Activated T-helper 2 cell treated with anti-CD3 and anti-CD28 coated beads, Interferon-gamma antibody, Interleukin-2, Interleukin-4, amounts not matched to agents 10 μg/mL and 5 μg/mL and 100 μg/mL, durations not matched to agents 14 hours and 24 hours and 36 hours (primary cell): ENCODE results near the gene ASAP2. TPM values are rescaled to one million over a fixed set of nuclear protein-coding genes. Genes with fewer than 3 reads are reported as not detected.

ENCODE experiments used
- DNase-seq: peaks from one replicate; pipeline ENCODE4 v3.0.0; 2021; ENCODE audit warnings: low spot score
- H3K27ac Mint-ChIP-seq: one replicate; pipeline ENCODE4 v1.8.0; 2021; ENCODE audit warnings: mixed read lengths
- H3K27me3 Mint-ChIP-seq: one replicate; pipeline ENCODE4 v1.8.0; 2021; ENCODE audit warnings: low read depth, mixed read lengths
- H3K36me3 Mint-ChIP-seq: one replicate; pipeline ENCODE4 v1.8.0; 2021; ENCODE audit warnings: low read depth, mixed read lengths
- H3K4me1 Mint-ChIP-seq: one replicate; pipeline ENCODE4 v1.8.0; 2021; ENCODE audit warnings: low read depth, mixed read lengths
- H3K4me3 Mint-ChIP-seq: one replicate; pipeline ENCODE4 v1.8.0; 2021; ENCODE audit warnings: low read depth, mild to moderate bottlenecking, moderate library complexity, mixed read lengths
- H3K9me3 Mint-ChIP-seq: one replicate; pipeline ENCODE4 v1.8.0; 2021; ENCODE audit warnings: mixed read lengths
- intact Hi-C: fragments of 100-400 bp; cut with micrococcal nuclease; formaldehyde crosslinking; loops from one replicate; pipeline ENCODE4 v1.15.1; 2023
- total RNA-seq: library from RNA; stranded (reverse); gene quantifications from 2 replicates; pipeline ENCODE4 v1.2.3, GENCODE V29; 2022

ASAP2 gene
- total RNA-seq, 1 donor from 2014 or later = 0.96 TPM

GRCh38 chr2:9406529-9407362 is 200.1 kb downstream of the ASAP2 start:
- Mint-ChIP-seq H3K27ac (no peak overlapping the region), H3K27me3 (no peaks in the 10 kb centered on the region), H3K4me1 (no peaks in the 10 kb centered on the region), H3K4me3 (no peak overlapping the region), H3K36me3 (peaks cover 30% of the 10 kb centered on the region), H3K9me3 (no peaks in the 10 kb centered on the region)
- no peak for DNase-seq
- intact Hi-C loops = no loop called here

DNA sequence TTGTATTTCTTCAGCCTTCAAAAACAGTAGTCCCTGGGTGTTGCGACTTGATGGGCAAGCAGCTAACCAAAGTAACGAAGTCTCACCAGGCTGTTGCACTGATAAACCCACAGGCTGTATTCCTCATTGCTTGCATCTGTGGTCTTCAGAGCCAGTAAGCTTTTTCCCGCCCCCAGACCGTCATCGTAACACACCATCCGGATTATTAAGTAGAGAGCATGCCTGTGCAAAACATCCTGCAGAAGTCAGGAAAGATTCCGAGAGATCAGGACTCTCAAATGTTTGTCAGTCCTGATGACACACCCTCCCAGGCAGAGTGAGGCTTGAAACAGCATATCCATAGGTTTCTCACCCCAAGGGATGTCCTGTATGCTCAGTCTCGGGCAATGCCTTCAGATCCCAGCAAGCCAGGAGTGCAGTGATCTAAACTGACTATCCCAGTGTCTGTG is 200.8 kb downstream of the ASAP2 start:
- Mint-ChIP-seq H3K9me3 (no peaks in the 10 kb centered on the region), H3K27me3 (no peaks in the 10 kb centered on the region), H3K4me3 (no peak overlapping the region), H3K4me1 (no peaks in the 10 kb centered on the region), H3K36me3 (peaks cover 36% of the 10 kb centered on the region), H3K27ac (no peak overlapping the region)
- intact Hi-C loops = no loop called here
- DNase-seq = no peak

- intact Hi-C loops = no loop called here
- Mint-ChIP-seq H3K27me3 (no peaks in the 10 kb centered on the region), H3K27ac (no peak overlapping the region), H3K9me3 (no peaks in the 10 kb centered on the region), H3K4me3 (no peak overlapping the region), H3K4me1 (no peaks in the 10 kb centered on the region), H3K36me3 (peaks cover 42% of the 10 kb centered on the region)
- no peak for DNase-seq
Measured at GRCh38 chr2:9408641-9409151, 202.1 kb downstream of the ASAP2 start.

DNA sequence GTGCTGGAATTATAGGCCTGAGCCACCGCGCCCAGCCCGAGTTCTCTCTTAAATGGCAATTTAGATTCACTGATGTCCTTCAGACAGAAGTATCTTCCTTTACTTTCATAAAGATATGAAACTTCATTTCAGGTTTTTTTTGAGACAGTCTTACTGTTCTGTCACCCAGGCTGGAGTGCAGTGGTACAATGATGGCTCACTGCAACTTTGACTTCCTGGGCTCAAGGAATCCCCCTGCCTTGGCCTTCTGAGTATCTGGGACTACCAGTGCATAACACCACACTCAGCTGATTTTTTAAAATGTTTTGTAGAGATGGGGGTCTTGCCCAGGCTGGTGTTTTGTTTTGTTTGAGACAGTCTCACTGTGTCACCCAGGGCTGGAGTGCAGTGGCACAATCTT is 203.5 kb downstream of the ASAP2 start:
- Mint-ChIP-seq H3K4me3 (no peak overlapping the region), H3K4me1 (peaks cover 7% of the 10 kb centered on the region), H3K27me3 (no peaks in the 10 kb centered on the region), H3K9me3 (no peaks in the 10 kb centered on the region), H3K27ac (no peak overlapping the region), H3K36me3 (peaks cover 55% of the 10 kb centered on the region)
- DNase-seq = no peak
- intact Hi-C loops = no loop called here

GRCh38 chr2:9412781-9413180 is 206.2 kb downstream of the ASAP2 start:
- DNase-seq = no peak
- H3K27me3 Mint-ChIP-seq = no peaks in the 10 kb centered on the region
- H3K4me3 Mint-ChIP-seq = no peak overlapping the region
- H3K9me3 Mint-ChIP-seq = no peaks in the 10 kb centered on the region
- intact Hi-C loops = no loop called here
- H3K4me1 Mint-ChIP-seq = peaks cover 20% of the 10 kb centered on the region
- no peak overlapping the region for H3K27ac Mint-ChIP-seq
- H3K36me3 Mint-ChIP-seq = peaks cover 66% of the 10 kb centered on the region

DNA sequence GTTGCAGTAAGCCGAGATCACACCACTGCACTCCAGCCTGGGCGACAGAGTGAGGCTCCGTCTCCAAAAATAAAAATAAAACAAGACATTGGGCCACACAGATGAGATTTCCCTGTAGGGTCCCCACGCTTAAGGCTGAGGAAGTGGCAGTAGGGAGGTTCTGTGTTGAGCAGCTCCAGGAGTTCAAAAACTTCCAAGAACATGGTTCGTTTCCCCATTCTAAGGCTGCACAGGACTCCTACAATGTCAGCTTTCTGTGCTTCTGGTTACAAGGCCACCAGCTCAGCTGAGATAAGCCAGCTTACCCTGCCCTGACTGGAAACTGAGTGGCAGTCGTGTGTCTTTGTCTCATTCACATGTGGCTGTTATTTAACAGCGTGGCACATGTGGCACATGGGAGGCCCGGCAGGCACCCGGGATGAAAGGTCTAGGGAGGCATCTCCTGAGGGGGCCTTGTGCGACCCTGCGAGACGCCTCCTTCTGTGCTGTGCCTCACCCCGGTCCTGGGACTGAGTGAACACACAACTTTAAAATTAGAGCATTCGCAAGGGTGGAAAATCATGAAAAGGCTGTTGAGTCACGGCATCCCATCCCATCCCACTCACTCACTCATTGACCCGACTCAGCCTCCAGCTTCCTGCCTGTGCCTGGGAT is 209.0 kb downstream of the ASAP2 start:
- intact Hi-C loops = no loop called here
- H3K36me3 Mint-ChIP-seq = peaks cover 76% of the 10 kb centered on the region
- H3K27me3 Mint-ChIP-seq = no peaks in the 10 kb centered on the region
- no peak overlapping the region for H3K27ac Mint-ChIP-seq
- H3K4me1 Mint-ChIP-seq = peaks cover 43% of the 10 kb centered on the region
- DNase-seq = no peak
- H3K4me3 Mint-ChIP-seq = no peak overlapping the region
- H3K9me3 Mint-ChIP-seq = no peaks in the 10 kb centered on the region

GRCh38 chr2:9416267-9416961 is 209.8 kb downstream of the ASAP2 start:
- peaks cover 71% of the 10 kb centered on the region for H3K36me3 Mint-ChIP-seq
- no peak for DNase-seq
- H3K4me1 Mint-ChIP-seq = peaks cover 45% of the 10 kb centered on the region
- H3K9me3 Mint-ChIP-seq = no peaks in the 10 kb centered on the region
- H3K27ac Mint-ChIP-seq = peak overlapping the region; percentile 52
- intact Hi-C loops = no loop called here
- no peak overlapping the region for H3K4me3 Mint-ChIP-seq
- no peaks in the 10 kb centered on the region for H3K27me3 Mint-ChIP-seq

DNA sequence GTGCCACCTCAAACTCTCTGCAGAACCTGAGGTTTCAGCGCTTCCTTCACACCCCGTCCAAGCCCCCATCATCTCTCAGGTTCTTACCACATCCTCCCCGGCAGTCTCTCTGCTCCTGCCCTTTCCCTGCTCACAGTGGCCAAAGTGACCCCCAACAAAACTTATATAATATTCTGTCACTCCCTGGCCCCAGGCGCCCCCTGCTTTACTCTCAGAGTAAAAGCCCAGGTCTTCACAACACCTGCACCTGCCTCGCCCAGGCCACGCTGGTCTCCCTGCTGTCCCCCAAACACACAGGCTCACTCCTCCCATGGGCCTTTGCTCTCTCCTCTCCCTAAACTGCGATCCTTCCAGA is 210.3 kb downstream of the ASAP2 start:
- peaks cover 50% of the 10 kb centered on the region for H3K4me1 Mint-ChIP-seq
- H3K36me3 Mint-ChIP-seq = peaks cover 71% of the 10 kb centered on the region
- DNase-seq = no peak
- peak overlapping the region; percentile 52 for H3K27ac Mint-ChIP-seq
- intact Hi-C loops = no loop called here
- H3K27me3 Mint-ChIP-seq = no peaks in the 10 kb centered on the region
- no peak overlapping the region for H3K4me3 Mint-ChIP-seq
- H3K9me3 Mint-ChIP-seq = no peaks in the 10 kb centered on the region

DNA sequence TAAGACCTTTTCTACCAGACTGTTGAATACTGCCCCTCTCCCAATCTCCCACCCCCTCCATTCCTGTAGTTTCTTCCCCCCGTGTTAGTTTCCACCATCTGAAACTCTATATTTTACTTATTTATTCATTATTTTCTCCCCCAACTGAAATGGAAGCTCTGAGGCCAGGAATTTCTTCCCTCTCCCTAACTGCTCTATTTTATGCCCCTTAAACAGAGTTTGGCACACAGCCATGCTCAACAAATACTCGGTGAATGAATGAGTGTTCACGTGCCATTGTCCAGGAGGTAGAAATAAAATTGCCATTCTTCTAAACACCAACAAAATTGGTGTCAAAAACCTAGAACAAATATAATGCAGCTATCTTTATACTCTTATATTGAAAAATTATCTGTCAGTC is 211.1 kb downstream of the ASAP2 start:
- Mint-ChIP-seq H3K4me3 (no peak overlapping the region), H3K9me3 (no peaks in the 10 kb centered on the region), H3K36me3 (peaks cover 71% of the 10 kb centered on the region), H3K4me1 (peaks cover 56% of the 10 kb centered on the region), H3K27me3 (no peaks in the 10 kb centered on the region), H3K27ac (peak overlapping the region; percentile 24)
- intact Hi-C loops = no loop called here
- DNase-seq = no peak

- Mint-ChIP-seq H3K4me3 (no peak overlapping the region), H3K27me3 (no peaks in the 10 kb centered on the region), H3K36me3 (peaks cover 69% of the 10 kb centered on the region), H3K9me3 (no peaks in the 10 kb centered on the region), H3K27ac (no peak overlapping the region), H3K4me1 (peaks cover 56% of the 10 kb centered on the region)
- intact Hi-C loops = no loop called here
- DNase-seq = no peak
Measured at GRCh38 chr2:9418746-9419145, 212.1 kb downstream of the ASAP2 start.

DNA sequence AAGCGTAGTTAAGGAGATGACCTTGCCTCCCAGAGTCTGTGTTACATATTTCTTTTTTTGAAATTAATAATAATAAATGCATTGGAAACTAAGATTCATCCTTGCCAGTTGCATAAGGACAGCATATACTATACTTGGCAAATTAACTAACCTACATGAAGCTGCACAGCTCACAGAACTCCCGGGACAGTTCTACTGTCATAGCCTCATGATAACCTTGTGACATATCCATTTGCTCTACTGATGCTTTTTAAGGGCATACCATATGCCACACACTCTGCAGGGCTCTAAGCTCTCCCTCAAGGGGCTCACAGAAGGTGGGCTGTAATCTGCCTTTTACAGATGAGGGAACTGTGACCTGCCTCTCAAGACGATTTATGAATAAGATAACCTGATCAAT is 212.9 kb downstream of the ASAP2 start:
- no peak overlapping the region for H3K27ac Mint-ChIP-seq
- no peak for DNase-seq
- peaks cover 49% of the 10 kb centered on the region for H3K4me1 Mint-ChIP-seq
- H3K27me3 Mint-ChIP-seq = no peaks in the 10 kb centered on the region
- H3K4me3 Mint-ChIP-seq = no peak overlapping the region
- peaks cover 64% of the 10 kb centered on the region for H3K36me3 Mint-ChIP-seq
- intact Hi-C loops = no loop called here
- H3K9me3 Mint-ChIP-seq = no peaks in the 10 kb centered on the region

GRCh38 chr2:9420495-9420894 is 213.9 kb downstream of the ASAP2 start:
- peak overlapping the region; percentile 26 for H3K4me3 Mint-ChIP-seq
- no peaks in the 10 kb centered on the region for H3K9me3 Mint-ChIP-seq
- peaks cover 49% of the 10 kb centered on the region for H3K4me1 Mint-ChIP-seq
- intact Hi-C loops = loop anchor here (5.0 to 10.0 kb wide), 5 partner anchors 213 to 1027 kb away; partner anchors contain the start of genes ASAP2, ODC1, RRM2 and TAF1B
- no peaks in the 10 kb centered on the region for H3K27me3 Mint-ChIP-seq
- no peak overlapping the region for H3K27ac Mint-ChIP-seq
- peaks cover 60% of the 10 kb centered on the region for H3K36me3 Mint-ChIP-seq
- no peak for DNase-seq
